ENCODE data around the gene FRRS1.

GRCh38 chr1:99735852-99736251 lies 30.6 kb downstream of the FRRS1 start:
- TF ChIP-seq POLR2A (IDR thresholded peaks at IDR 0.05) (no peak), CTCF (IDR thresholded peaks at IDR 0.05) (no peak)

All from Peyer's patch (tissue), 4 donors.